GM19239 (cell line): Measurements from ENCODE around the gene RYR2.
"Not testable (repeated sequence)": the region's sequence is repeated elsewhere in the genome, so short reads cannot be mapped to it uniquely, and the experiment has no call there.

ENCODE experiments used
- DNase-seq: peaks from one replicate; pipeline ENCODE4 v3.0.0; 2011; ENCODE audit warnings: low spot score; ENCODE audit not compliant: insufficient read length
- FAIRE-seq: peaks from 2 replicates; lab custom pipeline; 2011; peaks lifted over from hg19 to GRCh38; lab: Jason Lieb, UNC

RYR2 gene

GRCh38 chr1:237792726-237793125, 750.7 kb downstream of the RYR2 start:
- FAIRE-seq = no peak
- no peak for DNase-seq

GRCh38 chr1:237794071-237794470, 752.1 kb downstream of the RYR2 start:
- DNase-seq (no peak), FAIRE-seq (no peak)

- FAIRE-seq (no peak), DNase-seq (no peak)
These were observed 753.6 kb downstream of the RYR2 start for GRCh38 chr1:237795558-237795957.

- DNase-seq (peak; percentile 23), FAIRE-seq (no peak)
These were observed 757.9 kb downstream of the RYR2 start for GRCh38 chr1:237799762-237800474.

- FAIRE-seq (no peak), DNase-seq (no peak)
These were observed 762.5 kb downstream of the RYR2 start for GRCh38 chr1:237804516-237804915.

- FAIRE-seq (no peak), DNase-seq (no peak)
These were observed 767.1 kb downstream of the RYR2 start for GRCh38 chr1:237809099-237809498.

GRCh38 chr1:237811633-237812032, 769.6 kb downstream of the RYR2 start:
- no peak for FAIRE-seq
- DNase-seq = no peak

GRCh38 chr1:237812061-237812460, 770.1 kb downstream of the RYR2 start:
- FAIRE-seq (no peak), DNase-seq (no peak)

- FAIRE-seq = no peak
- DNase-seq = no peak
These were observed 772.4 kb downstream of the RYR2 start for GRCh38 chr1:237814319-237814924.

GRCh38 chr1:237817277-237817676, 775.3 kb downstream of the RYR2 start:
- DNase-seq (no peak), FAIRE-seq (no peak)

- DNase-seq, FAIRE-seq: not testable (repeated sequence)
These were observed 778.6 kb downstream of the RYR2 start for GRCh38 chr1:237820634-237821033.

GRCh38 chr1:237832858-237833257, 790.9 kb downstream of the RYR2 start:
- FAIRE-seq (no peak), DNase-seq (no peak)

- no peak for FAIRE-seq
- no peak for DNase-seq
These were observed 792.1 kb downstream of the RYR2 start for GRCh38 chr1:237834048-237834447.

- FAIRE-seq (no peak), DNase-seq (no peak)
These were observed 792.5 kb downstream of the RYR2 start for GRCh38 chr1:237834461-237834860.

GRCh38 chr1:237838320-237838719, 796.3 kb downstream of the RYR2 start:
- no peak for FAIRE-seq
- no peak for DNase-seq

GRCh38 chr1:237838904-237839534, 797.0 kb downstream of the RYR2 start:
- FAIRE-seq = no peak
- DNase-seq = no peak

- DNase-seq = no peak
- no peak for FAIRE-seq
These were observed 799.5 kb downstream of the RYR2 start for GRCh38 chr1:237841485-237841884.

- not testable (repeated sequence) for DNase-seq, FAIRE-seq
These were observed 801.5 kb downstream of the RYR2 start for GRCh38 chr1:237843516-237843915.

- no peak for DNase-seq
- FAIRE-seq = no peak
These were observed 809.3 kb downstream of the RYR2 start for GRCh38 chr1:237851210-237851845.

- DNase-seq (no peak), FAIRE-seq (no peak)
These were observed 810.4 kb downstream of the RYR2 start for GRCh38 chr1:237852342-237852741.

- FAIRE-seq (no peak), DNase-seq (no peak)
These were observed 815.5 kb downstream of the RYR2 start for GRCh38 chr1:237857455-237857854.
